ENCODE results near the gene KCNAB1. TPM values are rescaled to one million over a fixed set of nuclear protein-coding genes. Genes with fewer than 3 reads are reported as not detected.

The KCNAB1 gene
- total RNA-seq, 3 donors from 2014 or later (not counting 1 experiment from before 2014, with no cell fraction given) = not detected

GRCh38 chr3:156509189-156510174, 389.1 kb downstream of the KCNAB1 start:
- H3K27ac Mint-ChIP-seq = no peak overlapping the region
- peak; percentile 77 to 92 (median 81) for ATAC-seq
- H3K27me3 Mint-ChIP-seq (ENCODE audit: low read depth in 2 of 2) = peaks cover 25 to 51% of the 10 kb centered on the region in 2 donors
- H3K27me3 ChIP-seq (ENCODE audit: control insufficient read depth, insufficient read depth, low read length) = no peaks in the 10 kb centered on the region
- intact Hi-C loops (cut with micrococcal nuclease) = loop anchor here (1.0 kb wide), 3 partner anchors 37 to 359 kb away; no protein-coding TSS in a partner anchor
- 58% methylated on average over 4 of the region's 5 CpGs for WGBS (ENCODE audit: insufficient coverage)
- H3K36me3 Mint-ChIP-seq = no peaks in the 10 kb centered on the region
- peaks cover 0 to 3% of the 10 kb centered on the region in 2 donors for H3K9me3 Mint-ChIP-seq
- no peak overlapping the region for H3K4me3 ChIP-seq (ENCODE audit: low read length)
- H3K36me3 ChIP-seq (ENCODE audit: control insufficient read depth, insufficient read depth, low read length) = no peaks in the 10 kb centered on the region
- H3K4me1 Mint-ChIP-seq = no peaks in the 10 kb centered on the region
- H3K4me1 ChIP-seq (ENCODE audit: control insufficient read depth, insufficient read depth, low read length) = no peaks in the 10 kb centered on the region
- DNase-seq = peak in 1 of 2 donors; percentile 74
- no peak overlapping the region for H3K27ac ChIP-seq (ENCODE audit: low read length)
- H3K9me3 ChIP-seq (ENCODE audit: control insufficient read depth, insufficient read depth, low read length) = no peaks in the 10 kb centered on the region
- peak; percentile 75 for TF ChIP-seq CTCF (IDR thresholded peaks at IDR 0.05)
- no peak overlapping the region for H3K4me3 Mint-ChIP-seq

DNA sequence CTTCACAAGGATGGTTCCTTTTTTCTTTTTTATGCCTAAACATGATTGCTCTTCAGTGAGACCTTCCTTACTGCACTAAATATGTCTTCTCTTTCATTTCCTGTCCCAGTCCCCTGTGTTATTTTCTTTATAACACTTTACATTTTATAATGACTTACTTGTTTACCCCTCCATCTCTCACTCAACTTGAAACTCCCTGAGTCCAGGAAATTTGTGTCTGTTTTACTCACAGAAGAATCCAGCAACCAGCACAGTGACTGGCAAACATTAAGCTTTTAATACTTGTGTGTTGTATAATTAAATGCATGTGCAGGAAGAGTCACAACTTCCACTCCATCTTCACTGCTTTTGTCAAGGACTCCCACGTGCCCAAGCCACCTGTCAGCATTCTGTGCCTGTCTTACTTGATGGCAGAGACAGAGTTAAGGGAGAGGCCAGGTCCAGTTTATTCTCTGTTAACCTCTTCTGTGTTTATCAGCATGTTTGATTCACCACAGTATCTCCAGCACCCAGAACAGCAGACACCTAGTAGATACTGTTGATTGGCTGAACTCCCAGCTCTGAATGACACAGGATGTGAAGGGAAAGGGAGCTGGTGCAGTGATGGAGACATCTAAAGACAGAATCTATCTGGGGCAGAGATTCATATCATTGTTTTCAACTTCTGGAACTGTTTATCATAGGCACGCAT, 391.8 kb downstream of the KCNAB1 start:
- Histone ChIP-seq H3K4me1 (ENCODE audit: control insufficient read depth, insufficient read depth, low read length) (no peaks in the 10 kb centered on the region), H3K9me3 (ENCODE audit: control insufficient read depth, insufficient read depth, low read length) (no peaks in the 10 kb centered on the region), H3K36me3 (ENCODE audit: control insufficient read depth, insufficient read depth, low read length) (no peaks in the 10 kb centered on the region), H3K27ac (ENCODE audit: low read length) (no peak overlapping the region), H3K4me3 (ENCODE audit: low read length) (no peak overlapping the region), H3K27me3 (ENCODE audit: control insufficient read depth, insufficient read depth, low read length) (no peaks in the 10 kb centered on the region)
- H3K4me1 Mint-ChIP-seq = no peaks in the 10 kb centered on the region
- TF ChIP-seq CTCF (IDR thresholded peaks at IDR 0.05) = no peak
- DNase-seq = peak in 1 of 2 donors; percentile 13
- H3K27me3 Mint-ChIP-seq (ENCODE audit: low read depth in 2 of 2) = peaks cover 17 to 34% of the 10 kb centered on the region in 2 donors
- ATAC-seq = no peak
- 43% methylated on average over 1 of the region's 2 CpGs for WGBS (ENCODE audit: insufficient coverage)
- H3K36me3 Mint-ChIP-seq = no peaks in the 10 kb centered on the region
- intact Hi-C loops (cut with micrococcal nuclease) = no loop called here
- no peaks in the 10 kb centered on the region for H3K9me3 Mint-ChIP-seq
- no peak overlapping the region for H3K4me3 Mint-ChIP-seq
- H3K27ac Mint-ChIP-seq = no peak overlapping the region

DNA sequence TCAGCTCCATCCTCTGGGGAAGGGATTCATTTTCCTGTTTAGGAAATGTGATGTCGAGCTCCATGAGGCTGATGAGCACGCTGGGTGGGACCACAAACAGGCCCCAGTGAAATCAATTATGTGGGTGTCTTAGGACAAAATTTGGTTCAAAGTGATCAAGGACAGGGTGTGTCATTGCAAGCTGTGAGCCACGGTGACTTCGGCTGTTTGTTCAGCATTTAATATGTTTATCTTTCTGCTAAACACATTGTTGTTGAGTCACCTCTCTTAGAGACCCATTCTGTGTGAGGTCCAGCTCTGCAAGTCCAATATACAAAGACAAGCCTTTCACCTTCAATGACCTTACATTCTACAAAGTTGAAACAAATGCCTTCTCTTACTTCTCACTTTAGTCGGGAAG, 393.2 kb downstream of the KCNAB1 start:
- no peaks in the 10 kb centered on the region for H3K27me3 ChIP-seq (ENCODE audit: control insufficient read depth, insufficient read depth, low read length)
- H3K4me1 ChIP-seq (ENCODE audit: control insufficient read depth, insufficient read depth, low read length) = no peaks in the 10 kb centered on the region
- DNase-seq (no peak), ATAC-seq (no peak)
- no peak for TF ChIP-seq CTCF (IDR thresholded peaks at IDR 0.05)
- no peak overlapping the region for H3K4me3 ChIP-seq (ENCODE audit: low read length)
- Mint-ChIP-seq H3K9me3 (no peaks in the 10 kb centered on the region), H3K27me3 (ENCODE audit: low read depth in 2 of 2) (peaks cover 20 to 47% of the 10 kb centered on the region in 2 donors), H3K4me1 (no peaks in the 10 kb centered on the region), H3K4me3 (no peak overlapping the region), H3K36me3 (no peaks in the 10 kb centered on the region), H3K27ac (no peak overlapping the region)
- WGBS (ENCODE audit: insufficient coverage) = 93% methylated on average over 4 of the region's 5 CpGs
- H3K36me3 ChIP-seq (ENCODE audit: control insufficient read depth, insufficient read depth, low read length) = no peaks in the 10 kb centered on the region
- H3K27ac ChIP-seq (ENCODE audit: low read length) = no peak overlapping the region
- no peaks in the 10 kb centered on the region for H3K9me3 ChIP-seq (ENCODE audit: control insufficient read depth, insufficient read depth, low read length)
- intact Hi-C loops (cut with micrococcal nuclease) = no loop called here

Measured in natural killer cell (primary cell).